IMR-90 (cell line): ENCODE data around the gene EXOC2.

ENCODE experiments used
- BHLHE40 ChIP-seq: fragments of 150-350 bp; IDR thresholded peaks from 2 replicates; pipeline ENCODE4 v1.6.1; 2016; ENCODE audit warnings: mild to moderate bottlenecking, low read depth, low read length
- CEBPB ChIP-seq: IDR thresholded peaks from 2 replicates; pipeline ENCODE4 v1.6.1; 2012; ENCODE audit warnings: low read depth, low read length, improper control_type of control experiment
- FOS ChIP-seq: fragments of 150-350 bp; IDR thresholded peaks from 2 replicates; pipeline ENCODE4 v1.6.1; 2016; ENCODE audit warnings: low read depth, low read length
- MXI1 ChIP-seq: IDR thresholded peaks from 2 replicates; pipeline ENCODE4 v1.6.1; 2012; ENCODE audit warnings: low read depth, mild to moderate bottlenecking, low read length, moderate library complexity, borderline replicate concordance
- POLR2A ChIP-seq: IDR thresholded peaks from 2 replicates; pipeline ENCODE4 v1.6.1; 2012; ENCODE audit warnings: mild to moderate bottlenecking, low read depth, low read length
- RAD21 ChIP-seq: IDR thresholded peaks from 2 replicates; pipeline ENCODE4 v1.6.1; 2012; ENCODE audit warnings: low read length, improper control_type of control experiment
- RCOR1 ChIP-seq: IDR thresholded peaks from 2 replicates; pipeline ENCODE4 v1.6.1; 2012; ENCODE audit warnings: mild to moderate bottlenecking, low read length, improper control_type of control experiment; ENCODE audit not compliant: insufficient replicate concordance
- SMC3 ChIP-seq: fragments of 150-350 bp; IDR thresholded peaks from 2 replicates; pipeline ENCODE4 v1.6.1; 2016; ENCODE audit warnings: low read depth, mild to moderate bottlenecking, antibody characterized with exemption, low read length, moderate library complexity
- TF ChIP-seq, protein P1 (sequence below): conservative IDR thresholded peaks from 2 replicates; pipeline ENCODE4 v1.5.1; 2012; ENCODE audit warnings: mild to moderate bottlenecking, low read depth, low read length, improper control_type of control experiment
- TF ChIP-seq, protein P2 (sequence below): fragments of 150-350 bp; IDR thresholded peaks from 2 replicates; pipeline ENCODE4 v1.6.1; 2017; ENCODE audit warnings: mild to moderate bottlenecking, antibody characterized with exemption, low read length, low read depth
- TF ChIP-seq, protein P3 (sequence below): fragments of 150-350 bp; IDR thresholded peaks from 2 replicates; pipeline ENCODE4 v1.6.1; 2016; ENCODE audit warnings: low read depth, mild to moderate bottlenecking, low read length, moderate library complexity, borderline replicate concordance

DNA sequence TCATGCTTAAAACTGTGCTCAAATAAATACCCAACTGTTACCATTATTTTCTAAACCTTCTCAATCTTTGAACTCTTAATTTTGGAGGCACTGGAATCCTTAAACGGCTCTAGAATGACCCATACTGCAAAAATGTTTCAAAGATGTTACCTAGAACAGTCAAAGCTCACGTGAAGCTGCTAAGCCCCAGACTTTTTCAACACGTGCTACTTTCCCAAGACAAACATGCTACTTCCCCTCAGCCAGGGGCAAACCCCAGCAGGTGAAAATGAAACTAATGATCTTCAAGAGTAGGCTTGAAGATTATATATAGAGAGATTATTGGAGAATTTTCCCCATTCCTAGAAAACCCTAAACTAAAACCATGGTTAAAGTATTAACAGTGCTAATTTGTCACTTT lies 64.2 kb downstream of the EXOC2 start:
- TF ChIP-seq, protein P1, sequence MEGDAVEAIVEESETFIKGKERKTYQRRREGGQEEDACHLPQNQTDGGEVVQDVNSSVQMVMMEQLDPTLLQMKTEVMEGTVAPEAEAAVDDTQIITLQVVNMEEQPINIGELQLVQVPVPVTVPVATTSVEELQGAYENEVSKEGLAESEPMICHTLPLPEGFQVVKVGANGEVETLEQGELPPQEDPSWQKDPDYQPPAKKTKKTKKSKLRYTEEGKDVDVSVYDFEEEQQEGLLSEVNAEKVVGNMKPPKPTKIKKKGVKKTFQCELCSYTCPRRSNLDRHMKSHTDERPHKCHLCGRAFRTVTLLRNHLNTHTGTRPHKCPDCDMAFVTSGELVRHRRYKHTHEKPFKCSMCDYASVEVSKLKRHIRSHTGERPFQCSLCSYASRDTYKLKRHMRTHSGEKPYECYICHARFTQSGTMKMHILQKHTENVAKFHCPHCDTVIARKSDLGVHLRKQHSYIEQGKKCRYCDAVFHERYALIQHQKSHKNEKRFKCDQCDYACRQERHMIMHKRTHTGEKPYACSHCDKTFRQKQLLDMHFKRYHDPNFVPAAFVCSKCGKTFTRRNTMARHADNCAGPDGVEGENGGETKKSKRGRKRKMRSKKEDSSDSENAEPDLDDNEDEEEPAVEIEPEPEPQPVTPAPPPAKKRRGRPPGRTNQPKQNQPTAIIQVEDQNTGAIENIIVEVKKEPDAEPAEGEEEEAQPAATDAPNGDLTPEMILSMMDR = no peak
- no peak for TF ChIP-seq POLR2A
- TF ChIP-seq FOS = no peak
- no peak for TF ChIP-seq SMC3
- TF ChIP-seq, protein P2, sequence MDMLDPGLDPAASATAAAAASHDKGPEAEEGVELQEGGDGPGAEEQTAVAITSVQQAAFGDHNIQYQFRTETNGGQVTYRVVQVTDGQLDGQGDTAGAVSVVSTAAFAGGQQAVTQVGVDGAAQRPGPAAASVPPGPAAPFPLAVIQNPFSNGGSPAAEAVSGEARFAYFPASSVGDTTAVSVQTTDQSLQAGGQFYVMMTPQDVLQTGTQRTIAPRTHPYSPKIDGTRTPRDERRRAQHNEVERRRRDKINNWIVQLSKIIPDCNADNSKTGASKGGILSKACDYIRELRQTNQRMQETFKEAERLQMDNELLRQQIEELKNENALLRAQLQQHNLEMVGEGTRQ = no peak
- TF ChIP-seq, protein P3, sequence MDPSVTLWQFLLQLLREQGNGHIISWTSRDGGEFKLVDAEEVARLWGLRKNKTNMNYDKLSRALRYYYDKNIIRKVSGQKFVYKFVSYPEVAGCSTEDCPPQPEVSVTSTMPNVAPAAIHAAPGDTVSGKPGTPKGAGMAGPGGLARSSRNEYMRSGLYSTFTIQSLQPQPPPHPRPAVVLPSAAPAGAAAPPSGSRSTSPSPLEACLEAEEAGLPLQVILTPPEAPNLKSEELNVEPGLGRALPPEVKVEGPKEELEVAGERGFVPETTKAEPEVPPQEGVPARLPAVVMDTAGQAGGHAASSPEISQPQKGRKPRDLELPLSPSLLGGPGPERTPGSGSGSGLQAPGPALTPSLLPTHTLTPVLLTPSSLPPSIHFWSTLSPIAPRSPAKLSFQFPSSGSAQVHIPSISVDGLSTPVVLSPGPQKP = no peak
- no peak for TF ChIP-seq BHLHE40
- TF ChIP-seq CEBPB = no peak
- no peak for TF ChIP-seq RAD21
- no peak for TF ChIP-seq MXI1
- TF ChIP-seq RCOR1 = no peak
